GM23248 (cell line): ENCODE measurements around the gene RFTN1.

Experiments
- EZH2 ChIP-seq: fragments of 200-600 bp; sonication (generic); IDR thresholded peaks from 2 replicates; pipeline ENCODE4 v1.6.1; 2018; ENCODE audit warnings: antibody characterized with exemption, mild to moderate bottlenecking; ENCODE audit not compliant: insufficient read depth, poor library complexity, severe bottlenecking
- EZH2phosphoT487 ChIP-seq: fragments of 200-600 bp; sonication (generic); IDR thresholded peaks from 2 replicates; pipeline ENCODE4 v1.6.1; 2018; ENCODE audit warnings: antibody characterized with exemption, moderate library complexity, mild to moderate bottlenecking, low read depth; ENCODE audit not compliant: insufficient read depth

DNA sequence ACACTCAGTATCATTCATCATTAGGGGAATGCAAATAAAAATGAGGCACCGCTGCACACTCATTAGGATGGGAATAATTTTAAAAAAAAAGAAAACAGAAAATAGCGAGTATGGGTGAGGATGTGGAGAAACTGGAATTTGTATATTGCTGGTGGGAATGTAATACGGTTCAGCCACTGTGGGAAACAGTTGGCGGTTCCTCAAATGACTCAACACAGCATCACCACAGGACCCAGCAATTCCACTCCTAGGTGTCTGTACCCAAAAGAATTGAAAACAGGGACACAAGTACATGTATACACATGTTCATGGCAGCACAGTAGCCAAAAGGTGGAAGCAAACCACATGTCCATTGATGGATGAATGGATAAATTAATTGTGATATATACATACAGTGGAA lies 35.2 kb upstream of the RFTN1 start:
- TF ChIP-seq EZH2 (no peak), EZH2phosphoT487 (no peak)
